Measurements from ENCODE around the gene WDR75.
A peak's percentile ranks its signal among the peaks of the same experiment; 100 is the strongest.
"Not testable (repeated sequence)": the region's sequence is repeated elsewhere in the genome, so short reads cannot be mapped to it uniquely, and the experiment has no call there.

Gene WDR75

DNA sequence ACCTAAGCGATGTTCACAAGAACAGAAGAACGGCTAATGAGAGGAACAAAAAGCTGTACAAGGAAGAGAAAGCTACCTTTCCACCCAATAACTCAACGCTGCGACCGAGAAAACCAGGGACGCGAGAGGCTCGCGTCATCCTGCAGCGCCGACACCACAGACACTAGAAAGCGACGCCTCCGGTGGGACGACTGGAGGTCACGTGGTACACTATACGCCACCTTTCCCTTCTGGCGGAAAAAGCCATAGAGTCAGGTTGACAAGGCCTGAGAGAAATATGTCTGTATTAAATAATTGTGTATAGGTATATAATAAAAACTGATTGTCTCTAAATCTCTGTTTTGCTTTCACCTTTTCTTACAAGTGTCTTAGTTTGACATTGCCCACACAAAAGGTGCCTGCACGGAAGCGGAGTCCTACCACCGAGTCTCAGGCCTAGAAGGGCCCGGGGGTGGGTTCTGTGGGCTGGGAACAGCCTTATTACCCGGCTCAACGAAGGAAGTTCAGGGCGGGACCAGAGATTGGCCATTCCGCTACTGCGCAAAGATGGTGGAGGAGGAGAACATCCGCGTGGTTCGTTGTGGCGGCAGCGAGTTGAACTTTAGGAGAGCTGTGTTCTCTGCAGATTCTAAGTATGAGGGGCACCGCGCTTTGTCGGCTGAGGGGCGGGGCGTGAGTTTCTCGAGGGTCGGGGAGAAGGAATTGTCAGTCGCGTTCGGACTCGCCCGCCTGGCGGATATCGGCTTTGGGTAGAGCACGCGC is at the start of gene WDR75:
Gene WDR75, plus strand, starts transcription at position 528 of the 762 bp plus-strand sequence. Its CDS starts 19 bp downstream, at position 547.
- DNase-seq: peak; percentile 96

DNA sequence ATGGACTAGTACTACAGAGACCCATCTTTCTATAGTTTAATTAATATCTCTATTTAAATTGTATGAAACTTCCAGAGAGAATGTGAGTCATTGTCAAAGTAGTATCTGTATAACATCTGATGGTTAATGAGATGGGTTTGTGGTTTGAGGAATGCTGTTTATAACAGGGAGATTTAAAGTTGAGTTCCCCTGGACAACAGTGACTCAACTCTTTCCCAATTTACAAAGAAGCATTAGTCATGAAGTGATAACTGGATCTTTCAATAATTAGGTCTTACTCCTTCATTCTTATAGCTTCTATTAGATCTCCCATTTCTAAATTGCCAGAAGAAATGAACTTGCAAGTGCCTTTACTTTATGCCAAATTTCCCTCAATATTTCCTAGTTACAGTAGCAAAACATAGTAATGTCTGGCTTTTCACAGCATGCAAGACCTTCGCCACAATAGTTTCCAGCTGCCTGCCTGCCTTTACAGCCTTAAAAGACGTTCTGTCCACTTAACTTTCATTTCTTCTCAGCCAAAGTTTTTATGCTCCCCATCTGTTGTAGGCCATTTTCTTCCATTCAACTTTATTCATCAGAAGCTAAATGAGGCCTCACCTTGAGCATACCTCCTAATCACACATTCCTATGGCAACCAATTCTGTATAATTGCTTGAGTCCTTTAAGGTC is 47.7 kb upstream of the WDR75 start:
- peak; percentile 69 for DNase-seq

DNA sequence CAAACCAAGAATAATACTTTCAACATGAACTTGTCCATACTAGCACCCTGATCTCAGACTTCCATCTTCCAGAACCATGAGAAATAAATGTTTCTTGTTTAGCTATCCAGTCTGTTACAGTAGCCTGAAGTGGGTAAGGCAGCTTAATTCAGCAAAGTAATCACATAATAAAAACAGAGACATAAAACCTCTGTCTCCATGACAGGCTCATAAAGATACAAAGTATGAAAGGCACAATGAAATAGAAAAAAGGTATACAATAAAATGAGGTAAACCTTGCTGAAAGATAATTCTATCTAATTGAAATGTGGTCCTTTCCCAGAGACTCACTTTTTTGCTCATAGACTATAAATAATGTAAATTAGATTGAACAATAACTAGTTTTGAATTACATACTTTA is 46.7 kb upstream of the WDR75 start:
- DNase-seq: no peak

DNA sequence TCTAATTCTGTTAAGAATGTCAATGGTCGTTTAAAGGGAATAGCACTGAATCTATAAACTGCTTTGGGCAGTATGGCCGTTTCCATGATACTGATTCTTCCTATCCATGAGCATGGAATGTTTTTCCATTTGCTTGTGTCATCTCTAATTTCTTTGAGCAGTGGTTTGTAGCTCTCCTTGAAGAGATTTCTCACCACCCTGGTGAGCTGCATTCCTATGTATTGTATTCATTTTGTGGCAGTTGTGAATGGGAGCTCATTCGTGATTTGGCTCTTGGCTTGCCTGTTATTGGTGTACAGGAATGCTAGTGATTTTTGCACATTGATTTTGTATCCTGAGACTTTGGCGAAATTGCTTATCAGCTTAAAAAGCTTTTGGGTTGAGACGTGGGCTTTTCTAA is 38.3 kb upstream of the WDR75 start:
- no peak for DNase-seq

DNA sequence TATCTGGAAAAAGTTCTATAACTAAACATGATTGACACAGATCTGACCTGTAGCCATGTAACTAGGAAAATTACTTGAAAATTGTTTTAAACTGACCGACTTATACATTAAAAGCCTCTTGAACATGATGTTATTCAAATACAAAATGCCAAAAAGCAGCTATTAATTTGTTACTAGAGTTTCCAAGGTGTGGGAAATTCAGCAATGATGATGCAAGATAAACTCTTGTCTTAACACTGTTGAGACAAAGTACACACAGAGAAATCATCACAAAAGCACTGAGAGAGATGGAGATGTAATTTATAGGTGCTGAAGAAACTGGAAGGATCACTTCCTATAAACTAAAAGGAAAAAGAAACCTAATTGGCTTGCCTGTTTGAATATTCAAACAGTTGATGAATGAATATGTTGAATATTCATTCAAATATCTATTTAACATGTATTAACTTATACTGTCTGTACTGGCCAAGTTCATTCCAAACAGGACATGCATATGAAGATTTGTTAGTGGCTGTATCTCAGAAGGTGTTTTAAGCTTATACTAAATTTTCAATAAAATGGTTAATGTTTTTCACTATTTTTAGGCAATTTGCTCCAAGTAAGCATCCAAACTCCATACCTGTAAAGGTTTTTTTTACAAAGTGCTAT is 34.6 kb upstream of the WDR75 start:
- no peak for DNase-seq

DNA sequence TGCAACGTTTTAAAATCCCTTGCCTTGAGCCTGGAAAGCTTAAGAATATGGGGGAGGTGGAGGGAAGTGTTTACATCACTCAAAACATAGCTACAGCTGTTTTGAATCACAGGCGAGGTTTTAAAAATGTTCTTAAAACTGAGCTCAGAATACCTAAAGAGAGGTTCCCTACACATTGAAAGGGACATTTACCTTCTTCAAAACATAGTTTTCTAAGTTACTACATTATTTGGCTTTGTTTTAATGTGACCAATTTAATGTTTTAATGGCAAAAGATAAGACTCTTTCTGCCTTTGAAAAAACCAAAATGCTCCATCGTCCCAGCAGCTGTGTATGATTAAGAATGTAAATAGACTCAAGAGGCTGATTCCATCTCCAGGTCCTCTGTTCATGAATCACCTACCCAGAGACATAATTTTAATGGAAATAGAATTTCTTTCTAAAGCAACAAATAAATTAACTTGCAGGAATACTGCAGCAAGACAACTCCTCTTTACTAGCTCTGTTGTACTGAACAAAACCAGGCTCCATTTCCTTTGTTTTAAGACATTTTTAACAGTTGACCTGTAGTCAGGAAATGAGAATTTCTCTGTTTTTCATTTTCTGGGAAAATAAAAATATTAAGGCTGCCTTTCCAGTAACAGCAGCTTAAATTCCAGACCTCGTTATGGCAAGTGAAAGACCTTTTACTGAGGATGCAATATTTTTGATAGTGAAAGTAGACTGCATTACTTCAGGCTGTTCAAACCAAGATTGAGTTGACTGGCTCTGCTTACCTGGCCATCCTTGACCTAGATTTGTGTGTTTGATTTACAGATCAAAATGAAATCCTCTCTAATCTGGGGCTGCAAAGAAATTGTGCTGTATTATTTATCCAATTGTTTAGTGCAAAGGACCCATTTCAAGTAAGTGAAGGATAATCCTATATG is 33.7 kb upstream of the WDR75 start:
- DNase-seq: no peak

DNA sequence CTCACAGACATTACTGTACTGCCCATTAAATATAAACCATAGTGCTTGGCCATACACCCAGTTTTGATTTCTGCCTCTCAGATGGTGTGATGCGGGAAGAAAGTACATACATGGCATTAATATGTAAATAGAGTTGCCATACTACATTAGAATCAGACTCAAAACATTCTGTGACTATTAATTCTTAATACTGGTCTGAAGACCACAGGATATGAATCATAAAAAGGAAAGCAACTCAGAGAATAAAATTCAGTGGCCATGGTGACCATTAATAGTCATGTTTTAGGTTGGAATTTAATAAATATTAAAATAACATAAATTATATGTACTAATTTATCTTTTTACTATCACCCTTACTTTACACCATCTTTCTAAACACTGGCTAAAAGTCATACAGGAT is 33.0 kb upstream of the WDR75 start:
- DNase-seq: no peak

DNA sequence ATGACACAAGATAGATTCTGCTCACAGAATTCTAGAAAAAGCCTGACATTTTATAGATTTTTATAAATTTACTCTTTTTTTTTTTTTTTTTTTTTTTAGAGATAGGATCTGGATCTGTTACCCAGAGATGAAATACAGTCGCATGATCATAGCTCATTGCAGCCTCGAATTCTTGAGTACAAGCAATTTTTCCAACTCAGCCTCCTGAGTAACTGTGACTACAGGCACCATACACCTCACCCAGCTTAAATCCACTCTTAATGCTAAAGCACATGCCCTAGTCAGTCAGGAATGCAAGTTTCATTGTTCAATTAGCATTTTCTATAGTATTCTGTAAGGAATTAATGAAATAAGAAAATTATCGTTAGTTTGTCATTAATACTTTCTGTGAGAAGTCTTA is 32.1 kb upstream of the WDR75 start:
- DNase-seq: no peak

DNA sequence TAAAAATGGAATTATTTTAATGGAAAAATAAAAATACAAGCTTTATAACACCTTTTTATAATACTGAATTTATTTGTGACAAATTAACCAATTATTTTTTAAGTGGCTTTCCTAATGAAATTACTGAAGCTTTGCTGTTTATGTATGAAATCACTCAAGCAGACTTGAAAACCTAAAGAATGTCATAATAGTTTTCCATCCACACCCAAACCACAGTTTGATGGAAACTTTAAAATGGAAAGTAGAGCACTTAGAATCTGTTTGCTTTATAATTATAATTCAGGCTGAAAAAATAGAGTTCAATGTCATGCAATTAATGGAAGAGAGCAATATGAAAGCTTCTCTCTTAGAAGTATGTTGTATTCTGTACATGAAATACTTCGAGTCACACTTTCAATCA is 31.6 kb upstream of the WDR75 start:
- DNase-seq: no peak

DNA sequence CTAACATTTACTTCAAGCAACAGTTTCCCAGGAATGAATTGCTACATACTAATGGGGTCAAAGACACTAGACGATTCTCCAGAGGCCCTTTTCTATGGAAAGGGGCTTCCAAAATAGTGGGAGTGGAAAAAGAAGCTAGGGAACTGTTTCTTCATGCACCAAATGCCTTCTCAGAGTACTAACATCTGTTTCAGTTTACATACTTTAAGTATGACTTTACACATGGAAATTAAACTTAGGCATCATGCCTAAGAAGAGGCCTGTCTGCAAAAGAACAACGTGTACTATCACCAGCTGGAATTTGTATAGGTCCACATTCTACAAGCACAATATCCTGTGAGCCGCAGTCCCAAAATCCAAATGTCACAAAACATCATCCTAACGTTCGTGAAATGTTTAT is 29.4 kb upstream of the WDR75 start:
- DNase-seq: peak; percentile 50

DNA sequence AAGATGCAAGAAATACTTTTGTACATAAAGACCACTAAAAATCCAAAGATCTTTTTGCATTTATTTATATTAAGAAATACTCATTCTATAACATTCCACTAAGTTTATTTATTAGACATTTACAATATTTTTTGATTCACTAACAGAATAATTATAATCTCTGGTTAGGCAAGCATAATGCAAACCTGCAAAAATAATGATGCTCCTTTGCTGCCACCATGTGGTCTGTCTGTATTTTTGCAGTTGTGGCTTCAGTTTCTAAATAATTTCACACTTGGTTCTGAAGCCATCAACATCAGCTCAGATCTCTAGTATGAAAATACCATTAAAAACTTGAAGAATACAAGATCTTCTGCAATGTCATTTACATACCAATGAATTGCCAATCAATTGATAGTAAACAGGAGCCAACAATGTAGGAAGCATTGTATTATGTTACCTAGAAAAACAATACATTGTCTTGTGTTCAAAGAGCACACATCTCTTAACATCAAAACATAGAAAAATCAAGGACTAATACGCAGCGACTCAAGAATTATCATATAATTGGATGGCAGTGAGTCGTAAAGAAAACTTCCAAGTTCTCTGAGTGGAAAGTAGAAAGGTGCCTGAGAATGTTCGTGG is 28.8 kb upstream of the WDR75 start:
- DNase-seq: peak; percentile 71

DNA sequence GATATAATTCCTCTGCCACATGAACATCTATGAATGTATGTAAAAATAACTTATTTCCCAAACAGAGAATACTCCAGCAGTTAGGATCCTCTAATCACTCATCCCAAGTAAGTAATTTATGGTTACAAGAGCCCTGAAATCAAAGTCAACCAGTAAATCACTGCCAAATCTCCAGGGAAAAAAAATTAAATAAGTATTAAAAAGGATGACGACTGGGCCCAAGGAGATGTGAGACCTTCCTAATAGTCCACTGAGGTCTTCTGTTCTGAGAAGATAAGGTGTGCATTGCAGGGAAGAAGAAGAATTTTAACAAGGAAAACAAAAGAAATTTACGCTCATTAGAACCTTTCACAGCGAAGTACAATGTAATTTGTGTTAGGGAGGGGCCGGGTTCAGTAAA is 28.0 kb upstream of the WDR75 start:
- no peak for DNase-seq

DNA sequence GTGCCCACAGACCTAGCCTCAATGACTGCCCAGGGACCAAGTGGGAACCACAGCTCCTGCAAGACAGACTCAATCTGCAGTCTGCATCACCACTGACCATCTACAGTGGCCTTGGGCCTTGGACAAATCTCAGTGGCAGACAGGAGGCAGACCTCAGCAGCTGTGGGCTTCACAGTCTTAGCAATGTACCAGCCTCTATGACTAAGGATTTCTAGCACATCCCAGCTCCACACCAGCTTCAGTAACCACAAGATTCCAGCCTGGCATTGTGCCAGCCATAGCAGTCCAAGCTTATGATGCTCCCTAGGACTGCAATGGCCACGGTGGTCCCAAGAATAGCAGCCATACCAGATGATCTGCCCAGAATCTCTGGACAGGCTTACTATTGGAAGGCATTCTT is 19.6 kb upstream of the WDR75 start:
- DNase-seq: no peak

DNA sequence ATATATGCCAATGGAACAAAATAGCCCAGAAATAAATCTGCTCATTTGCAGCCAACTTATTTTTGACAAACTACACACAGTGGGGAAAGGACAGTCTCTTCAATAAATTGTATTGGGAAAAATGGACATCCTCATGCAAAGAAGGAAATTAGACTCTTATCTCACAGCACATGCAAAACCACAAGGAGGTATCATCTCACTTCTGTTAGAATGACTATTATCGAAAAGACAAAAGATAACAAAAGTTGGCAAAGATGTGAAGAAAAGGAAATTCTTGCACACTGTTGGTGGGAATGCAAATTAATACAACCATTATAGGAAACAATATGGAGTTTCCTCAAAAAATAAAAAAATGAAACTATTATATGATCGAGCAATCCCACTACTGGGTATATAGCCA is 16.3 kb upstream of the WDR75 start:
- DNase-seq: no peak

DNA sequence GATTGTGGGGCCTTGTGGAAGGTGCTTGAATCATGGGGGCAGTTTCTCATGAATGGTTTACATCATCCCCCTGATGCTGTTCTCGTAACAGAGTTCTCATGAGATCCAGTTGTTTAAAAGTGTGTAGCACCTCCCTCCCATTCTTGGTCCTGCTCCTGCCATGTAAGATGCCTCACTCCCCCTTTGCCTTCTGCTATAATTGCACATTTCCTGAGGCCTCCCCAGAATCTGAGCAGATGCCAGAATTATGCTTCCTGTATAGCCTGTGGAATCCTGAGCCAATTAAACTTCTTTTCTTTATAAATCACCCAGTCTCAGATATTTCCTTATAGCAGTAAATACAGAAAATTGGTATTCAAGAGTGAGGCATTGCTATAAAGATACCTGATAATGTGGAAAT is 15.6 kb upstream of the WDR75 start:
- DNase-seq: no peak

DNA sequence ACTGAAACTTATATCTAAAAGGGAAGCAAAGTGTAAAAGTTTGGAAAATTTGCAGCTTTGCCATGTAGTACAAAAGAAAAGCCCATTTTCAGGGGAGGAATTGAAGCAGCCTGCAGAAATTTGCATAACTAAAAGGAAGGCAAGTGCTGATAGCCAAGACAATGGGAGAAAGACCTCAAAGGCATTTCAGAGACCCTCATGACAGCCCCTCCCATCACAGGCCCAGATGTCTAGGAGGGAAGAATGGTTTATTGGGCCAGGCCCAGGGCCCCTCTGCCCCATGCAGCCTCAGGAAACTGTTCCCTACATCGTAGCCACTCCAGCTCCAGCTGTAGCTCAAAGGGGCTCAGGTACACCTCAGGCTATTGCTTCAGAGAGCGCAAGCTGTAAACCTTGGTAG is 14.4 kb upstream of the WDR75 start:
- DNase-seq: no peak

DNA sequence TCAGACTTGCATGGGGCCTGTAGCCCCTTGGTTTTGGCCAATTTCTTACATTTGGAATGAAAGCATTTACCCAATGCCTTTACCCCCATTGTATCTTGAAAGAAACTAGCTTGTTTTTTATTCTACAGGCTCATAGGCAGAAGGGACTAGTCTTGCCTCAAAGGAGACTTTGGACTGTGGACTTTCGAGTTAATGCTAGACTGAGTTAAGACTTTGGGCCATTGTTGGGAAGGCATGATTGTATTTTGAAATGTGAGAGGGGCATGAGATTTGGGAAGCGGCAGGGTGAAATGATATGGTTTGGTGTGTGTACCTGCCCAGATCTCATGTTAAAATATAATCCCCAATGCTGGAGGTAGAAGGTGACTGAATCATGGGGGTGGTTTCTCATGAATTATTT is 13.4 kb upstream of the WDR75 start:
- DNase-seq: no peak

DNA sequence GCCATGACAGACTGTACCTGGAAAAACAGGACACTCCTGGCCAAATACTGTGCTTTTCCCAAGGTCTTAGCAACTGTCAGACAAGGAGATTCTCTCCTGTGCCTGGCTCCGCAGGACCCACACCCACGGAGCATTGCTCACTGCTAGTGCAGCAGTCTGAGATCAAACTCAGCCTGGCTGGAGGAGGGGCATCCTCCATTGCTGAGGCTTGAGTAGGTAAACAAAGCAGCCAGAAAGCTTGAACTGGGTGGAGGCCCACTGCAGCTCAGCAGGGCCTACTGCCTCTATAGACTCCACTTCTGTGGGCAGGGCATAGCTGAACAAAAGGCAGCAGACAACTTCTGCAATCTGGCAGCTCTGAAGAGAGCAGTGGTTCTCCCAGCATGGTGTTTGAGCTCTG is 10.8 kb upstream of the WDR75 start:
- not testable (repeated sequence) for DNase-seq

DNA sequence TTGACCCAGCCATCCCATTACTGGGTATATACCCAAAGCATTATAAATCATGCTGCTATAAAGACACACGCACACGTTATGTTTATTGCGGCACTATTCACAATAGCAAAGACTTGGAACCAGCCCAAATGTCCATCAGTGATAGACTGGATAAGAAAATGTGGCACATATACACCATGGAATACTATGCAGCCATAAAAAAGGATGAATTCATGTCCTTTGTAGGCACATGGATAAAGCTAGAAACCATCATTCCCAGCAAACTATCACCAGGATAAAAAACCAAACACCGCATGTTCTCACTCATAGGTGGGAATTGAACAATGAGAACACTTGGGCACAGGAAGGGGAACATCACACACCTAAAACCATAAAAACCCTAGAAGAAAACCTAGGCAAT is 5.5 kb upstream of the WDR75 start:
- not testable (repeated sequence) for DNase-seq

DNA sequence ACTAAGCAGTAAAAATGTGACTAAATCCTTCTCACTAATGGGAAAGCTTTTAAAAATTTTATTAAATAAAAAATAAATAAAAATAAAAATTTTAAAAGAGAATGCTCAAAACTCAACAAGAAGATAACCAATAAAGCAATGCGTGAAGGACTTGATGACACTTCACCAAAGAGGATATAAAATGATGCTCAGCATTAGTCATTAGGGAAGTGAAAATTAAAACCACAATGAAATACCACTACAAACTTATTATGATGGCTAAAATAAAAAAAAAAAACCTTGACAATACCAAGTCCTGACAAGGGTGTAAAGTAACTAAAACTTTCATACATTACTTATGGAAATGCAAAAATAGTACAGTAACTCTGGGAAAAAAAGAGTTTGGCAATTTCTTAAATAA is 3.3 kb upstream of the WDR75 start:
- no peak for DNase-seq

DNA sequence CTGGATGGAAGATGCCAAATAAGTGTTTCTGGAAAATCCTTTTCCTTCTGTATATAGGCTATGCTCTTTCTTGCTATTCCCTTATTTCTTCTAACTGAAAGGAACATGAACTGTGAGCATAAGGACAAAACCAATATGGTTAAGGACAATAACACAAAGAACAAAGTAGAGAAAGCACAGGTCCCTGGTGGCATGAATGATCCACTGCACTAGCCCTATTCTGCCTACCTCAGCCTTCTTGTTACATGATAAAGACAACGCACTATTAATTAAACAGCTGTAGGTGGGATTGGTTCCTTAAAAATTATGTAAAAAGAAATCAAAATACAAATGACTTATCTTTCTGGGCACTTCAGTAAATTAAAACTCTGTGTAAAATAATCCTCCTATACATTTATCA is 1.9 kb upstream of the WDR75 start:
- no peak for DNase-seq

DNA sequence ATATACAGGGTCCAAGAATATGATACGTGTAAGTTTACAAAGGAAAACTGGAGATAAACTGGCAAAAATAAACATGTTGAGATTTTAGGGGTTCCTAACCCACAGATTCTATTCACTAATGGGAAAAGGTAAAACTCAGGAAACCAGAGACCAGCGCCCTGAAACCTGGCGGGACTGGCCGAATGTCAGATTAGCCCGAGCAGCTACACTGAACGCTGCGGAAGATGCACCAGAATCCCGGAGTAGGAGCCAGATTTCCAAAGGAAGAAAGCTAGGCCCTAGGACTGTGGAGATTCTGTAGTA is 679 bp upstream of the WDR75 start:
- no peak for DNase-seq

DNA sequence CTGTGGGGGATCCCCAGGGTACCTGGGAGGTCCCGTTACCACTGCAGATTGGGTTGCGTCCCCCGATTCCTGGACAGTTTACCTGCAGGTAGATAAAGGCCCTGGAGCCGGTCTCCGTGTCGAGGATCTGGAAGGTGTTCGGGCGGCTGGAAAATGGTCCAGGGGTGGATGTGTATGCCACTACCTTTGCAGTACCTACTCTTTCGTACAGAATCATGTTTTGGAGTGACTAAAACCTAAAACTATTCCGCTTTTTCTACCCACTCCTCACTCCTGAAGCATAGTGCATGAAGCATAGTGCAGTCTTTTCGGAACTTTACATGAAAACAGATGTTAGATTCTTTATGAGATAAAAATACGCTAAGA is 418 bp downstream of the WDR75 start:
- no peak for DNase-seq

Data from femur (tissue), 1 donor.